ENCODE measurements around the gene TYMP.

TYMP gene

GRCh38 chr22:50483556-50483955 is 46.3 kb downstream of the TYMP start:
- DNase-seq (ENCODE audit: low spot score): no peak

GRCh38 chr22:50483106-50483505 is 46.7 kb downstream of the TYMP start:
- DNase-seq (ENCODE audit: low spot score): no peak

- no peak for DNase-seq (ENCODE audit: low spot score)
These were observed 47.4 kb downstream of the TYMP start for GRCh38 chr22:50482107-50483074.

GRCh38 chr22:50481440-50482106 is 48.2 kb downstream of the TYMP start, which contains the start of gene ADM2:
ADM2 (plus strand) TSS chr22:50481543; CDS start chr22:50481848, 305 bp downstream.
- no peak for DNase-seq (ENCODE audit: low spot score)

- DNase-seq (ENCODE audit: low spot score): no peak
These were observed 48.8 kb downstream of the TYMP start for GRCh38 chr22:50481045-50481439.

GRCh38 chr22:50479721-50480120 is 50.1 kb downstream of the TYMP start:
- no peak for DNase-seq (ENCODE audit: low spot score)

- no peak for DNase-seq (ENCODE audit: low spot score)
These were observed 51.9 kb downstream of the TYMP start for GRCh38 chr22:50477923-50478322.

GRCh38 chr22:50476868-50477267 is 52.9 kb downstream of the TYMP start:
- DNase-seq (ENCODE audit: low spot score): no peak
